Fibroblast of villous mesenchyme (primary cell): ENCODE results near the gene LRRTM1. TPM values are rescaled to one million over a fixed set of nuclear protein-coding genes. Genes with fewer than 3 reads are reported as not detected.
A peak's percentile ranks its signal among the peaks of the same experiment; 100 is the strongest.

Experiments
- DNase-seq: peaks from one replicate; pipeline ENCODE4 v3.0.0-alpha.2; 2010; ENCODE audit warnings: low read depth
- H3K4me3 ChIP-seq: 2 replicates; pipeline ENCODE4 v1.5.1; 2011; ENCODE audit warnings: low read depth, mild to moderate bottlenecking, low read length
- total RNA-seq: library from RNA; depleted of rRNA; stranded (reverse); fragments of >200 nt; gene quantifications from 2 replicates; pipeline ENCODE4 v1.2.3, GENCODE V29; 2012
- TF ChIP-seq, protein P1 (sequence below): IDR thresholded peaks from 2 replicates; pipeline ENCODE4 v1.5.1; 2012; ENCODE audit warnings: low read depth, mild to moderate bottlenecking, low read length; ENCODE audit not compliant: insufficient read depth

Gene LRRTM1
- total RNA-seq, 1 donor = not detected

DNA sequence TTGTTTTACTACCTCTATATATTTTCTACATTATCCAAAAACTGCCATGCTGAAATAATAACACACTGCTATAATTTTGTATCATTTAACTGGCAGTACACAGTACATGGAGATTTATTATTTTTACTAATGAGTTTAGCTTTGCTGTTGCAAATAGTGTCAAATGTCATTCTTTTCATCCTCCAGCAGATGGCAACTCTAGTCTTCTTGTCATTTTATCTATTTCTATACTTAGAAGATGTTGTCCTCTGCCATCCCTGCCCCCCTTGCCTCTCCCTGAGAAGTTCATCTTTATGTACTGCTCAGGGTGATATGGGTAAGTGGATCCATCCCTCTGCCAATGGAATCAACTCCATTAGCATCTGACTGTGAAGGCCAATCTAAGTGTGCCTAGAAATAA, 21.7 kb upstream of the LRRTM1 start:
- peak; percentile 25 for DNase-seq
- H3K4me3 ChIP-seq = no peak overlapping the region
- TF ChIP-seq, protein P1, sequence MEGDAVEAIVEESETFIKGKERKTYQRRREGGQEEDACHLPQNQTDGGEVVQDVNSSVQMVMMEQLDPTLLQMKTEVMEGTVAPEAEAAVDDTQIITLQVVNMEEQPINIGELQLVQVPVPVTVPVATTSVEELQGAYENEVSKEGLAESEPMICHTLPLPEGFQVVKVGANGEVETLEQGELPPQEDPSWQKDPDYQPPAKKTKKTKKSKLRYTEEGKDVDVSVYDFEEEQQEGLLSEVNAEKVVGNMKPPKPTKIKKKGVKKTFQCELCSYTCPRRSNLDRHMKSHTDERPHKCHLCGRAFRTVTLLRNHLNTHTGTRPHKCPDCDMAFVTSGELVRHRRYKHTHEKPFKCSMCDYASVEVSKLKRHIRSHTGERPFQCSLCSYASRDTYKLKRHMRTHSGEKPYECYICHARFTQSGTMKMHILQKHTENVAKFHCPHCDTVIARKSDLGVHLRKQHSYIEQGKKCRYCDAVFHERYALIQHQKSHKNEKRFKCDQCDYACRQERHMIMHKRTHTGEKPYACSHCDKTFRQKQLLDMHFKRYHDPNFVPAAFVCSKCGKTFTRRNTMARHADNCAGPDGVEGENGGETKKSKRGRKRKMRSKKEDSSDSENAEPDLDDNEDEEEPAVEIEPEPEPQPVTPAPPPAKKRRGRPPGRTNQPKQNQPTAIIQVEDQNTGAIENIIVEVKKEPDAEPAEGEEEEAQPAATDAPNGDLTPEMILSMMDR = peak; percentile 37

DNA sequence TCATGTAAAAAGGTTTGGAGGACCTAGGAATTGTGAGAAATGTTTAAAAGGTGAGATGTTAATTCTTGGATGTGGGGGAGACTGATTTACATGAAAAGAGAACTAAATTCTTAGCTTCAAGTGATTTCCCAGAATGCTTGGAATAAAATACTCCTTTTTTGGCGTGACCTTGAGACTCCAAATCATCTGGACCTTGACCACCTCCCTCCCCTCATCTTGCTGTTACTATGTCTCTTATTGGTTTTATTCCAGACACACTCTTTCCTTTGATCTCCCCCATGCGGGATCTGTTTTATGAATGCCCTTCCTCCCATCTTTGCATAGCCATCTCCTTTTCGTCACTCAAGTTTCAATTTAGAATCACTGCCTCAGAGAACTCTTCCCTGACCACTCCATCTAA, 20.0 kb upstream of the LRRTM1 start:
- no peak for DNase-seq
- TF ChIP-seq, protein P1 = no peak
- H3K4me3 ChIP-seq = no peak overlapping the region

DNA sequence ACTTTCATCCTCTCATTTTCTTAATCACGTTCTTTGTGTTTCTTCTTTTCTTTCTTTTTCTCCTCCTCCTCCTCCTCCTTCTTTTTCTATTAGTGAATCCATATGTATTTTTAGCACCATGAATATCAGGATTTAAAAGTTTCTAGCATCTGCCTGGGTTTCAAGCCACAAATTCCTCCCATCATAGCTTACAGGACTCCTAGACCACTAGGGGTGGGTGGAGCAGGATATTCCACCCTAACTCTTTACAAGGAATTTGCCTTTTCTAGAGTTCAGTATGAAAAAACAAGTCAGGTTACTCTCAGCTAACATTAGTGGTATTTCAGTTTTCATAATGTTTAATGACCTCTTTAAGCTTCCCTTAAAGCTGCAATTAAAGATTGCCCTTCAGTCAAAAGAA, 19.1 kb upstream of the LRRTM1 start:
- DNase-seq = no peak
- no peak overlapping the region for H3K4me3 ChIP-seq
- TF ChIP-seq, protein P1 = no peak

DNA sequence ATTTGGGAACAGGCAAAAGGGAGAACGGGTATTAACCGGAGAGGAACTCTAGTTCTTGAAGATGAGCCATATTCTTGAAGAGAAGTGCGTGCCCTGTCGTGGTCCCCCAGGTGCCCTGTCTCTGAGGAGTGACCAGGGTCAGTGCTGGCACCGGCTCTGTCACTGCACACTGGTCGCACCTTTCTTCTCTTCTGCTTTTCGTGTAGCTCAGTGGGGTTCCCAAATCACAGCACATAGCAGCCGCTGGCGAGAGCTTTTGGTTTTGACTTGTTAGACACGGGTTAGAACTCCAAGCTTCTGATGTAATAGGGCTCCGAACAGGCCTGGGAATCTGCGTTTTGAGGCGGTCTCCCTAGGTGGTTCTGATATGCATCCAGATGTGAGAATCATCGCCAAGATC, 18.4 kb upstream of the LRRTM1 start:
- no peak overlapping the region for H3K4me3 ChIP-seq
- no peak for DNase-seq
- TF ChIP-seq, protein P1 = no peak

DNA sequence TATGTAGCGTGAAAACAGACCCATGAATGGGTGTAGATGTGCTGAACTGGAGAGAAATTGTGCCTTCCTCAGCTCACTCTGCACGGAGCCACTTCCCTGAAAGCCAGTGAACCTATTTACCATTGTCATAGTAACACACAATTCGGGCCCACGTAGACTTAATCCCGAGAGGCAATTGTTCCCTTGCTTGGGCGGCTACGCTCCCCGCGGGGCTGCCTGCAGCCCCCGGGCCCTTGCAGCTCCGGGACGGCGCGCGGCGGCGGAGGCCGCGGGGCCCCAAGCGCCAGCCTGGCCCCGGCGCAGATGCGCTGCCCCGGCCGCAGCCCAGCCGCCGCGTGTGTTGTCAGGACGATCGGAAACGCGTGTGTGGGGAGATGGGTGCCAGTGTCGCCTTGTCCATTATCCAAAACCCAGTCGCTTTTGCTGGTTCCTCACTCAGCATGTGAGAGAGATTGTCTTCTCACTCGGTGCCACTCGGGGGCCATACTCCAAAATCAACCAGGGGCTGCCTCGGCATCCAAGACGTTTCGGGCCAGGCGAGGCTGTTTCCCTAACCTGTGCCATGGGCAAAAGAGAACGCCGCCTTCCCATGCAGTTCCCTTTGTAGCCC, 17.9 kb upstream of the LRRTM1 start:
- no peak overlapping the region for H3K4me3 ChIP-seq
- DNase-seq = no peak
- TF ChIP-seq, protein P1 = no peak

DNA sequence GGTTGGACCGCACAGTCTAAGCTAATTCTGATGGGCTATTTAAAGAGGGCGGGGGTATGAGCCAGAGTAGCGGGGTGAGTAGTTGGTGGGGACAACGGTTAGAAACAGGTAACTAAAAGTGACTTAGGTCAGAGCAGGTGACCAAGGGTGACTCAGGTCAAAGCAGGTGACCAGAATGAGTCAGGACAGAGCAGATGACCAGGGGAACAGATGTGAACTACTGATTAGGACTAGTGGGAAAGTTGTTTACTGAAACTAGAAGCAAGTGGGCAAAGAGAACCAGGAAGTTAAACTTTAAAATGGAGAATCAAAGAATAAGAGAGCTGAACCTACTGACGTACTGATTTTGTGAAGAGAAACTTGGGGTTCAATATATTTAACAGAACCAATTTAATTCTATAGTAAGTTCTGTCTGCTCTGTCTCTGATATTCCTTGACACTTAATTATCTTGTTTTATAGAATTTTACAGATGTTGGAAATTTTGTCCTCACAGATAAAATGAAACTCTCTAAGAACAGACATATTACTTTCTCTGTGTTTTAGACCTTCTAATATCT, 7.8 kb upstream of the LRRTM1 start:
- no peak for DNase-seq
- TF ChIP-seq, protein P1 = no peak
- no peak overlapping the region for H3K4me3 ChIP-seq

DNA sequence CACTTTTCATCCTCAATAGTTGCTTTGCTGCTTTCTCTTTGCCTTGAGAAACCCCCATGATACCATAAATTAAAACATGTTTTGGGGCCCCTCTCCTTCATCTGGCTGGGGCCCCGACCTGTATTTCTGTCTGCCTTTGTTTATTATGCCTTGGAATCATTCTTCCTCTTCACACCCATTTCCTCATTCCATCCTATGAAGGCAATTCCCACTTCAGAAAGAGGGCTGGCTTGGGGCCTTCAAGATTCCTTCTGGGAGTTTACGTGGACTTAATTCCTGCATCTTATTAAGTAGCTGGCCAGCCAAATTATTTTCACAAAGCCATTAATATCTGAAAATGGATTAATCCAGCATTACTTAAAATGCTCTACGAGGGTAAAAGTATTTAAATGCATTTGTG, 6.8 kb upstream of the LRRTM1 start:
- H3K4me3 ChIP-seq = no peak overlapping the region
- DNase-seq = no peak
- TF ChIP-seq, protein P1 = no peak
